HG02884 (cell line): ENCODE data around the gene INPP5K.
"Not testable (repeated sequence)": the region's sequence is repeated elsewhere in the genome, so short reads cannot be mapped to it uniquely, and the experiment has no call there.

ENCODE experiments used
- ATAC-seq: cut with Tn5 transposase; IDR thresholded peaks from one replicate; pipeline ENCODE4 v1.9.1; 2021; ENCODE audit warnings: mild to moderate bottlenecking, moderate library complexity; ENCODE audit not compliant: unreplicated experiment

Gene INPP5K

DNA sequence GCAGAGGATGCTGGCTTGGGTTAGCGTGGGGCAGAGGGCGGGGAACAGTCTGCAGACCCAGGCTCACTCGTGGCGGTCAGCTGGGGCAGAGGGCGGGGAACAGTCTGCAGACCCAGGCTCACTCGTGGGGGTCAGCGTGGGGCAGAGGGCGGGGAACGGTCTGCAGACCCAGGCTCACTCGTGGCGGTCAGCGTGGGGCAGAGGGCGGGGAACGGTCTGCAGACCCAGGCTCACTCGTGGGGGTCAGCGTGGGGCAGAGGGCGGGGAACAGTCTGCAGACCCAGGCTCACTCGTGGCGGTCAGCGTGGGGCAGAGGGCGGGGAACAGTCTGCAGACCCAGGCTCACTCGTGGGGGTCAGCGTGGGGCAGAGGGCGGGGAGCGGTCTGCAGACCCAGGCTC, 7.7 kb downstream of the INPP5K start:
- ATAC-seq, result not testable (repeated sequence)

DNA sequence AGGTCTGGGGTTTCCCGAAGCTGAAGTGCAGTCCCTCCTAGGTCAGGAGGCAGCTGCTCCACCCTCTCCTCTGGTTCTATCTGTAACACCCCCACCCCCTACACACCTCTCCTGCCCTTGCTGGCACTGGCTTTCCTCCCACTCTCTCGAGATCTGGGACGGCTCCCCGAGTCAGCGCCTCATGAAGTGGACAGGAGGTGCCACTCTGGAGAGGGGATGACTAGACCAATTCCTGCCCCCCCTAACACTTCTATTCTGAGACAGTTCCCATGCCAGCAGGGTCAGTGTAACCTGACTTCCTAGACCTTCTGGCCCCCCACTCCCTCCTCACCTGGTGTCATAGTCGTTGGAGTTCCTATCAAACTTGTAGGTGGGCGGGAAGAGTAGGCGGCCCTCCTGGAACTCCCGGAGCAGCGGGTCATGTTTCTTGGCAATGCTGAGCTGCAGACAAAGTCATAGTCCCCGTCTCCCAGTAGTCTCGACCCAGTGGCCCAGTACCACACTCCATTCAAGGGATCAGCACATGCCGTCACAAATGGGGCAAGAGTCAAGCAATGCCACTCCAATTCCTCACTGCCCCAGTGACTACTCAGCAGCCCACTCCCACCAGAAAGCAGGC, 9.7 kb downstream of the INPP5K start:
- ATAC-seq, result no peak

DNA sequence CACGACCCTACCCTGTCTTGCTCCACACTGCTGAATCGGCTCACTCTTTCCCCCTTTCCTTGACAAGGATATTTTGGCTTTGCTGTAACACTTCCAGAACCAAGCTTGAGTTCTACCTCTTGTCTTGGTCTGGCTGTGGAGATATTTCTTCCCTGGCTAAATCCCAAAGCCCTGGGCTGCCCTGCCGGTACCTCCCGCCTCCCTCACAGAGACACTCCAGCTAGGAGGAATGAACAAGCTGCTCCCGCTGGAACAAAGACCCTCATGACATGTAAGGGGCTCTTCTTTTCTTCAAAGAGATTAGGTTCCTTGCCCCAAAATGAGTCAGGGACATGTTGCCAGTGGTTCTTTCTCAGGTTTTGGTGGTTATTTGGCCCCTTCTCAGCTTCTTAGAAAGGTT, 10.8 kb downstream of the INPP5K start:
- no peak for ATAC-seq

DNA sequence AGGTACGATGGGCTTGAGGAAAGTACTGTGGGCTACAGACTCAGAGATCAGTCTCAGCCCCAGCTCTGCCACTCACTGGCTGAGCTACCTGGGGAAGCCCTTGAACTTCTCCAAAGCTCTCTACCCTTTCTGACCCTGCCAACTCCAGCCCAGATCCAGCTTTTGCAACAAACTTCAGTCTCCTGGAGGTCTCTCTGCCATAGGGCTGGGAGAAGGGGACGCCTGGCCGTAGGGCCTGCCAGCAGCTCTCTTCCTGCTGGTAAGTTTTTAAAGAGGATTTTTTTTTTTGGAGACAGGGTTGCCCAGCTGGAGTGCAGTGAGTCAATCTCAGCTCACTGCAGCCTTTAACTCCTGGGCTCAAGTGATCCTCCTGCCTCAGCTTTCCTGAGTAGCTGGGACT, 11.5 kb downstream of the INPP5K start:
- no peak for ATAC-seq

DNA sequence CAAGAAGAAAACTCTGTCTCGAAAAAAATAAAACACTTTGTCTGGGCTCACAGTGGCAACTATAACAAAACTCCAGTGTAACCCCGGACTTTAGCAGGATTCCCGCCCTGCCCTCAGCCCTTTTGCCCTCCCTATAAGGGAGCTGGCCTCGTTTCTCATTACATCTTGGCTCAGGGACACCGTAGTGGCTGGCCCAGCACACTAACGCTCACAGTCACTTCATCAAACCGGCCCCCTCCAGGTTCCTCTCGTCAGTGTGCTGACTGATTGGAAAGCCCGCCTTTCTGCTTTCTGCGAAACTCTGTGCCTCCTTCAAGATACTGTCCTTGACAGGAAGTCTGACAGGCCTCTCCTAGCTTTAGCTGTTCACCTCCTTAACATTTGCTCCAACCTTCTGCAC, 12.7 kb downstream of the INPP5K start:
- ATAC-seq, result no peak

DNA sequence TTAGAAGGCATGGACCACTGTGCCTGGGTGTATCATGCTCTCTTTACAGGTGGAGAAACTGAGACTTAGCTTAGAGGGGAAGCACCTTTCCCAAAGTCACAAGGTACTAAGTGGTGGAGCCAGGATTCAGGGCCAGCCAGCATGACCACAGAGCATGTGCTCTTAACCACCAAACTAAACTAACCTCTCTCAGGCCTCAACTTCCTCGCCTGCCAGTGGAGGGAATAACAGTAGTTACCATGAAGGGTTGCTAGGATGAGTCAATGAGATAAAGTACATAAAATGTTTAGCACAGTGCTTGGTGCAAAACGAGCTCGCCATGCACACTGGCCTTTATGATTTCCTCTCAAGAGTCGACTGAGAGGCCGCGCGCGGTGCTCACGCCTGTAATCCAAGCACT, 17.5 kb downstream of the INPP5K start:
- ATAC-seq, result no peak

DNA sequence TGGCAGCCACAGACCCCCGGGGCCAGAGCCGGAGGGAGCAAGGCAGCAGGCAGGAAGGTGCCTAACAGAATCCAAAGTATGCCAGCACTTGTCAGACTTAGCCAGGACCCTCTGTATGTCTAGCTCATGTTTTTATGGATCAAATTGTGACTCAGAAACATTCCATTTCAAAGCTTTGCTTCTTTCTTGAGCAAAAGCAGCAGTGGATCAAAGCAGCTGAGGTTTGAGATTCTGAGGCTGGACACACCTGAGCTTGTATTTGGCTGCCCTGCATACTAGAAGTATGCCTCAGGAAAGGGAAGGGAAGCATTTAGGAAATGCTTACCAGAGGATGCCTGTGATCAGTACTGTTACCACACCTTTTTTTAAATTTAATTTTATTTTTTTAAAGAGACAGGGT, 18.2 kb downstream of the INPP5K start:
- ATAC-seq, result no peak

DNA sequence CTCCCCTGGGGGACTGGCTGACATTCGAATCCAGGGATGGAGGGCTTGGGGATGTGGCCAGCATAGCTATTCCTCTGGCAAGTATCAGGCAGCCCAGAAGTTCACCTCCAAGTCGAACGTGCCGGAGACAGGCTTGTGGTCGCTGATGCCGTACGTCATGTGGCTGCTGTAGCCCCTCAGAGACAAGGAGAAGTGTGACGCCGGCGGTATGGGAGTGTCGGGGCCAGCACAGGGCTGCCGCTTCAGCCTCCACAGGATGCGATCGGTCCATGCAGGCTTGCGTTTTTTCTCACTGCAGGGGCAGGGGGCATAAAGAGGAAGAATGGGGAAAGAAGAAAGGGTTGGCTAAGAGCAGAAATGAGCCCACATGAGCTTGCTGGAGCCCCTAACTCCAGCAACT, 18.6 kb downstream of the INPP5K start:
- no peak for ATAC-seq

DNA sequence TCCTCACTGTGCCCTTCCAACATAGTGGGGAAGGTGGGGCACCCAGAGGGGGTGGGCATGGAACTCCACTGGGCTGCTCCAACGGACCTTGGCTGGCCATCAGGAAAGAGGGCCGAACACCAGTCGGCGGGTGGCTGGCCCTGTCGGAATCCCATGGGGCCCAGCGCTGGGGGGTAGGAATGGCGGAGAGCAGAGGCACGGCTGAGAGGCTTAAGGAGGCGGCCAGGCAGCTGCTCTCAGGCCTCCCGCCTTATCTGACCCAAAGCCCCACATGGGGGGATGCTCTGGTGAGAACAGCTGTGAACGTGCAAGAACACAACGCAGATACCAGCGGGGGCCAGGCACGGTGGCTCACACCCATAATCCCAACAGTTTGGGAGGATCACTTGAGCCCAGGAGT, 19.5 kb downstream of the INPP5K start:
- ATAC-seq, result no peak

DNA sequence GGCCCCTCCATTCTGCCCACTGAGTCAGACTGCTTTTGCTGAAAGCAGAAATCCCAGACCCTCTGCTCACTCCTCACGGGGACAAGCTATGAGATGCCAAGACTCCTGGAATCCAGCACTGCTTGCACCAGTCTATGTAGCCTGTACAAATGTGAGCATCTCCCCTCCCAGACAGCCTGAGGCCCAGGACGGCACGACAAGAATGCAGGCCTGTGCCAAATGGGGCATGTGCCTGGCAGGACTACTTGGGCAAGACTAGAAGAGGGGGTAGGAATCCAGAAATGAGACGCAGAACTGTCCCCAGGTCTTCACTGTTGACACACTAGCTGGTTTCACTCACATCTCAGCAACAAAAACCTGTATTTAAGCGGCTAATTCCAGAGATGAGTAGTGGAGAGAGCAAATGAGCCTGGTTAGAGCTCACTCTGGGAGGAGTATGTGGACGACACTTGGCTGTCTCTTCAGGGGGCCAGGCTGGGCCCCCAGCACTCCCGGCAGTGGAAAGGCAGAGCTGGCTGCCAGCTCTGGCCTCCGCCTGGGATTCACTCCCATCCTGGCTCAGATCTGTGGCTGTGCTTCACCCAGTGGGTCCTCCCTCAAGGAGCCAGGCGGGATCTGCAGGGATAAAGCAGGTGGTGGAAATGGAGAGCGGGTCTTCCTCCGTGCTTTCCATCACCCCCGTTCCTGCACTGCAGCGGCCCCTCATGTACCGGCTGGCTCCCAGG, 21.0 kb downstream of the INPP5K start:
- ATAC-seq, result no peak

DNA sequence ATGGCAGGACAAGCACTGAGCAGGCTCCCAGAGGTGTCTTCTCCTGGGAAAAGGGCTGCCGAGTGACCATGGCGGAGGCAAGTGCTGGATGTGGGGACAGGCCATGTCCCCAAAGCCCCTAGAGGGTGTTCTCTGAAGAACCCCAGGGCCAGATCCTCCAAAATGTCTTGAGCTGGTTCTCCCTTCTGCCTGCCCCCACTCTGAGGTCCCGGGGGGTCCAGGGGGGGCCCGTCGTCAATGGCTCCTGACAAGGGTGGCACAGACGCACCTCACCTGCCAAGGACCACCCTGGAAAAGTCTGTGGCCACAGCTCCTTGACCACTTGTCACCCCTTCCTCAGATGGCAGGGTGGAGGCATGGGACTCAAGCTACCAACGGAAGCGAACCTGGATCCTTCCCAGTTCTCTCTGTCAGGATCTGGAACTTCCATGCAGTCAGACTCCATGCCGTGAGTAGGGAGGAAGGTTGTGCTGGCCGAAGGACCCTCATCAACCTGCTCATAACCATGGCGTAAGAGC, 21.6 kb downstream of the INPP5K start:
- no peak for ATAC-seq

DNA sequence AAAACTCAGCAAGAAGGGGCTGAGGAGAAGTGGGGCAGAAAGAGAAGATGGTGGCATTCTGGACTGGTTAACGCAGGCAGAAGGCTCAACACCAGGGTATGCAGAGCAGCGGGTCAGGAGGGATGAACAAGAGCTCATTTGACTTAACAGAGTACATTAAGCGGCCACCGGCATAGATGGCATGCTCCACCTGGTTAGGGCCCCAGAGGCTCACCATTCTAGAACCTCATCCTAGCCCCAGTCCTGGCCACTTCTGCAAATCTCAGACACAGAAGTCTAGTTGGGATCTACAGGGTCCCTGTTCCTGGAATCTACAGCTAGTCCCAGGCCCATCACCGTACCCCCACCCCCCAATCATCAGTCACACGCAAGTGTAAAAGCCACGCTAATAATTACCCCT, 22.2 kb downstream of the INPP5K start:
- ATAC-seq, result no peak

DNA sequence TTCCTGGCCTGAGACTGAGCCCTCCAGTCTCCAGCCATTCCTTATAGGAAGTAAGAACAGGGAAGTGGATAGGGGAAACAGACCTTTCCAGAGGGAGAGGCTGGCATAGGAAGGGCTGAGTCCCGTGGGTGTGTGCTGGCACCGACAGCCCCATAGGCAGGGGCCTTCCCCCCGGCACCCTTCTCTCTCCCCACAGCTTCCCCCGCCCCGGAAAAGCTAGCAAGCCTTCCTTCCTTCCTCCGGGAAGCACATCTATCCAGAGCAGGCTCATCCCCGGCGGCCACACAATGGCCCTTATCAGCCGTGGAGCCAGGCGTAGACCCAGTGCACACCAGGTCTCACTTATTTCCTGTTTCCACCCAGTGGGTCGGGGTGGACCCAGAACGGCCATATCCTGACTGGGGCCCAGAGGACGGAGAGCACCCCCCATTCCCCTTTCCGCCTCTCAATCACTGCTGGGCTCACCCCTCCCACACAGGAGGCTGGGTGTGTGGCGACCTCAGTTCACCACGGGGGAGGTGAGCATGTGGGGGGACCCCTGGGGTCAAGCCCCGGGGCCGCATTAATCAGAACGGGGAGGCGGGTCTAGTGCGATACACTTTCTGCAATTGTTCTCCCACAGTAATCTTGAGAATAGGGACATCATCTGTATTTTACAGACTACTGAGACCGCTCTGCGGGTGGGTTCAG, 23.0 kb downstream of the INPP5K start:
- ATAC-seq, result no peak

DNA sequence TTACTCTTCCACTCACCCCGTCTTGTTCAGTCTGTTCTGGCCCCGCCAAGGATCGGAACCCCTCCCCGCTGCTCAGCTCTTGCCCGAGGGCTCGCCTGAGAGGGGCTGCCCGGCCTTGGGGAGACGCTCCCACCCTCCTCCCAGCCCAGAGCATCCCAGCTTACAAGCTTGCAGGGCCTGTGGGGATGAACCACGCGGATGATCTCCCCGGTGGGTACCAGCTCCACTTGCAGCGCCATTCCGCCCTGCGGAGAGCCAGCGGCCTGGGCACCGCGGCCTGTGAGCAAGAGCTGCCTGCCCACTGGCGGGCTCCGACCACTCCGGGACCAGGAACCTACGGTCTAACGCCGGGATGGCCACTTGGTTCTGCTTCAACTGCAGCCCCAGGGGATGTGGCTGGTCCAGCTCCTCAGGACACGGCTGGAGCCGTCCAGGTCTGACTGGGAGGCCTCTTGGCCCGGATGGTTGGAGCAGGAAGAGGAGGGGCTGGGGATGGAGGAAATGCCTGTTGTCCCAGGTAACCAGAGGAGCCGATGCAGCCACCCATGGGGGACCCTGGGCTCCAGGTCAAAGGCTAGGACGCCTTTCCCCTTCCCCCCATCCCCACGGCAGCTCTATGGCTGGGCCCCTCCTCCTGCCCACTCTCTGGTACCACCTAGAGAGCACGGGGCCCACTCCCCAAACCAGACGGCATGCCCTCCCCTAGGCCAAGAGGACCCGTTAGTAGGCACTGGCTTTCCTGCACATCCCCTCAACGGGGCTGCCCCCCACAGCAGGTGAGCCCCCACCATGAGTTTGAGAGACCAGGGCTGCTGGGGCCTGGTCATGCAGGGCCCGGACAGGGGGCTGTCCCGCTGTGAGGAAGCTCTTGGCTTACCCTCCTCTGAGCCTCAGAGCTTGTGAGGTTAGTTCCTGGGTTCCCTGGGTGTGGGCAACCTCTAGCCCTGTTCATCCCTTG, 23.9 kb downstream of the INPP5K start, which contains the start of gene MYO1C:
Gene MYO1C, minus strand, starts transcription at position 438 of the 958 bp plus-strand sequence. Its CDS starts 199 bp downstream, at position 239.
- ATAC-seq, result no peak

DNA sequence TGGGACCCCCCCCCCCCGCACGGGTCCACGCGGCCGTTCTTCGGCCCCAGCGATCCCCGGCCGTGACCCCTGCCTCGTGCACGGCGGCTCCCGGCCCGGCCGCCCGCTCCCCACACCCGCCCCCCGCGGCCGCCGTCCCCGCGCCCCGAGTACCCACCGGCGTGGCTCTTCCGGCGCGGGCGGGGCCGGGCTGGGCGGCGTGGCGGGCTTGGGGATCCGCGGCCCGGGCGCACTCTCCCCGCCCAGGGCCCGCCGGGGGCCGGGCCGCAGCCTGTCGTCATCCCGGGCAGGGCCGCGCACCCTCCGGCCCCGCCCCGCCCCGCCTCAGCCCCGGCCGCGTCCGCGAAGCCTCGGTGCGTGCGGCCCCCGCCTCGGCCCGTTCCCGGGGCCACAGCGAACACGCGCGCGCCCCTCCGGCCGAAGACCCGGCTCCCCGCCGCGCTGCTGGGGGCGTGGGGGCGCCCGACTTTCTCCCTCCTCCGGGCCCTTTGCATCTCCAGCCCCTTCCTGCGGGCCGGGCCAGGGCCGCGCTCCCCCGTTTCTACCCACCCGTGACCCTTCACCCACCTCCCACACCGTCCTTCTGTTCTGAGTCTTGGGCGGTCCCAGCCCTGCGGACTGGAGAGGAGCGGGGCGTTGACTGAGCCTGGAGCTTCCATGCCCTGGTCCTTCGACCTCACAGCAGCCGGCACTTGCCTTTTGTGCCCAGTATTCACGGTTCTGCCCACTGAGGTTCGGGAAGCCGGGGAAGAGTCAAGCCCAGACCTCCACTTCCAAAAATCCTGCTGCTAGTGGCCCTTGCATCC, 24.8 kb downstream of the INPP5K start:
- no peak for ATAC-seq

DNA sequence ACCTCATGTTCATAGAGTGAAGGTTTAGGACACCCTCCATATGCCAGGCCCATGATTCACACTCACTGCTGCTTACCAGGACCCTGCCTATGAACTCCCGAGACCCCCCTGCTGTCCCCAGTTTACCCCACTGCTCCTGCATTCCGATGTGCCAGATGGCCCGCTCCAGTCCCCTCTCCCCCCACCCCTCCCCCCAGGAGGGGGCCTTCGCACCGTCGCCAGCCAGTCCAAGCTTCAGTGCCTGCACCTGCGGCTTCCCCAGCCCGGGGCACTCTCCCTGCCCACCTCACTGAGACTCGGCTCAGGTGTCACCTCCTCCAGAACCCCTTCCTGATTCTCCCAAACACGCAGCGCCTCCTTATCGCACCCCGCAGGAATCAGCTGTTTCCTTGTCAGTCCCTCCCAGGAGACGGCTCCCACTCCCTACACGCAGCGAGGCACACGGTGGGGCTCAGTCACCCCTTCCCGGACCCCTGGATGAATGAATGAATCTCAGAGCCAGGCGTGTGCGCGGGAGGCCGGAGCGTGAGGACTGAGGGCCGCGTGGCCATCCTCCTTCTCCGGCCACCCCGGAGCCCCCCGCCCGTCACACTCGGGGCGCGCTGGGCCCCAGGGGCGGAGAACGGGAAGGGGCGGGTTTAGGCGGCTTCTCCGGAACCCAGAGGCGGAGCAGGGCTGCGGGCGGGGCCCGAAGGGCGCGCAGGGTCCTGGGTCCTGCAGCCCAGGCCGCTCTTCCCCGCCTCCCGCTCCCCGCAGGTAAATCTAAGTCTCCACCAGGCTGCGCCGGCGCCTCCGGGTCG, 25.6 kb downstream of the INPP5K start:
- ATAC-seq, result no peak

DNA sequence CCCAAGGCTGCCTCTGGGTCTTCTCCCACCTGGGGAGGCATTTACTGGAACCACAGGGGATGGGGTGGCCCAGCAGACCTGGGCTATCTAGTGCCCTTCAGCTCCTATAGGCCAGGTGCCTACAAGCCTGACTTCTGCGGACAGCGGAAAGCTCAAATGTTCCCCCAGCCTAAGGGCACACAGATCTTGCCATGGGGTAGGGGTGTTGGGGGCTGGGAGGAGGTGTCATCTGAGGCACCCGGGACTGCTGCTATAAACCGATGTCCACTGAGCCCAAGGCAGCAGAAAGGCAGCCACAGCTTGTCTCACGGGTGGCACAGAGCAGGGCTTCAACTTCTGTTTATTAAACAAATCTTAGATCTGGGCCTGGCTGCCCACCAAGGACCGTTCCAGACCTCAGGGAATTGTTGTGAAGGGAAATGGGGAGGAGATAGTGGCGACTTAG, 27.6 kb downstream of the INPP5K start:
- no peak for ATAC-seq

DNA sequence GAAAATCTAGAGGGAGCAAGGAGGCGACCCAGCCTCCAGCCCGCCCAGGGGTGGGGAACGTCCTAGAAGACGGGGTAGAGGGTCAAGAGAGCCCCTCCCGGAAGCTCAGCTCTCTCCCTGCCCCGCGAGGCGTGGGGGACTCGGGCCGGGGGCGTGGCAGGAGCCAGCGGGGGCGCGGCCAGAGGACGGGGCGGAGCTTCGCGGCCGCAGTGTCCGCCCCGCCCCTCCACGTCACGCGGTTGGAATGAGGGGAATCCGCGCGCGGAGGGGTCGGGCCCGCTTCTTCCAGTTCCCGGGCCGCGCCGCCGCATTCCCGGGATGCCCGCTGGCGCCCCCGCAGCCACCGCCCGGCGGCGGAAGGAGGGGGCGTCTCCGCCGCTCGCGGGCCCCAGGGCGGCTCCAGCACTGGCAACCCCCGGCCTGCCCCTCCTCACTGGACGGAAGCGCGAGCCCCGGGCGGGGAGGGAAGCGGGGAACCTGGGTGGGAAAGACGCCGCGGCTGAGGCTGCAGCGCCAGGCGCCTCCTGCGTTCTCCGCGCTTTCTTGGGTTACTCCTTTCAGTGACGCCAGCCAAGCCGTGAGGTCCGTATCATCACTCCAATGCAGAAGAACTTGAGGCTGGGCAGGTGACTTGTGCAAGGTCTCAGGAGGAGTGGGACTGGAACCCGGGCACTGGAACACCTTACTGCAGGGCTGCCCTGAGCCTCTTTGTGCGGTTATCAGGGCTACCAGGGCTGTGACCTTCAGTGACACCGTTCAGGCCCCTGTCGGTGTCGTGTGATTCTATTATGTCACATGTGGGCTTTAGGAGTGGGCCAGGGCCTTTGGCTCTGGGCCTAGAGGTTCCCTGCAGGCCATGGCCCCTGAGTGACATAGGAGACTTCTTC, 28.2 kb downstream of the INPP5K start:
- no peak for ATAC-seq
